GM18517 (cell line): ENCODE results near the gene FBXO8.

Experiments
- ATAC-seq: cut with Tn5 transposase; IDR thresholded peaks from one replicate; pipeline ENCODE4 v1.9.1; 2021; ENCODE audit warnings: mild to moderate bottlenecking, moderate library complexity; ENCODE audit not compliant: unreplicated experiment

FBXO8 gene

GRCh38 chr4:174252412-174252811 lies 31.1 kb downstream of the FBXO8 start:
- ATAC-seq: no peak

DNA sequence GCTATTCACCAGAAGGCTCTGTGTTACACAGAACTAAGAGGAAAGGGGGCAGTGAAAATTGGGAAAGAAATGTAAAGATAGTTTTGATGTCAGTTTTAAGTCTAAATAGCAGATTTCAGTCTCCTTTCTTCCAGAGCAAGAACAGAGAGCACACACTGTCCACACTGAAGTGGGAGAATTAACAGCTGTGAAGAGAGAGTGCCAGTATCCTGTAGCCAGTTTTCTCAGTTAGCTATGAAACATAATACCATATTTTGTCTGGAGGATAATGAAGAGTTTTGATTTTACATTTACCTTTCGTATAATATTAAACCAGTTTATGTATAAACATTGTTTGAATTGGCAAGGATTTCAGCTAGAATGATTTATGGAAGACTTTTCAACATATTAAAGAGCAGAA lies 35.1 kb downstream of the FBXO8 start:
- ATAC-seq: no peak

GRCh38 chr4:174245714-174246113 lies 37.8 kb downstream of the FBXO8 start:
- ATAC-seq: no peak

DNA sequence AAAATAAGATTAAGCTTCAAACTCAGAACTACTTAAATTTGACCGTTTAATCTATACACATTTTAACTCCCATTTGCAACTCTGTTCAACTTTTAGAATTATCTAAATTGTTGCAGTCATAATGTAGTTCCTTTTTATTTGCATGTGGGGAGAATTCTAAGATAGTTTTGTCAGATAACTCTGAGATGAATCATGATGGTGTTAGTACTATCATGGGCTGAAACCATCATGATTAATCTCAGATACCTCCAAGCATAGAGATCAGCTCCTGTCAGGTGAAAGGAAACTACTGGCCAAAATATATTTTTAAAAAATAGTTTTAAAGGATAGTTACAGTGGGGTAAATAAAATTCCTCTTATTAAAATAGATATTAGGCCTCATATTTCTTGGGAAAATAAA lies 39.0 kb downstream of the FBXO8 start:
- no peak for ATAC-seq

DNA sequence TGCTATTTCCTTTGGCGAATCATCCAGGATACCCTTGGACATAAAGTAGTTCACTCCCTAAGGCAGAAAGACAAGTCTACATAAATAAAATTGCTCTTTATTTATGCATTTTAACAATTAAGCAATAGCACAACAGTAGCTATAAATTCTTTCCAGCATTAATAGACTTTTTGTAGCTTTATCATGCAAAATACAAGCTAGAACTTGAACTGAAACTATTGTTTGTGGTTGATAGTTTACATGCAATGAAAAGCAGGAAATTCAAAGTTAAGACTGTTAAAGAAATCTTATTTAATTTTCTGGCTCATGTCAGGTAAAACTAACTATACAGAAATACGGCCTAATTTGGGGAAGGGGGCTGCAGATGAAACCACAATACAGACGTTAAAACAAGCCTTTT lies 42.3 kb downstream of the FBXO8 start:
- ATAC-seq: no peak

- ATAC-seq: no peak
Observed at GRCh38 chr4:174236359-174236758, 47.1 kb downstream of the FBXO8 start.

DNA sequence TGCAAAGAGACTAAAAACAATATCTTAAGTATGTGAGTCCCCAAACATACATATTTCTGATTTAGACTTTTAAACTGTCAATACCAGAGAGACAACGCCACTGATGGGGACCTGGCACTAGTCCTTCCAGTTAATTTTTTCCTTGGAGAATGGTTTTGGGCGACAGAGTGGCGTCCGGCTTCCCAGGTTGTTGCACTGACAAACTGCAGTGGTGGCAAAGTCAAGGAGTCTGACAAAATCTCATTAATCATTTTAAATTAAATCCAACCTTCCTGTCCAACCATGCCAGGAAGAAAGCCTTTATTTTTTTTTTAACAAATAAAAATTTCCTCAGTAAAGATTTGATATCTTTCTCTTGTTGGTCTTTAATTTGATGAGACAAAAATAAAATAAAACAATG lies 52.8 kb downstream of the FBXO8 start:
- ATAC-seq: no peak

GRCh38 chr4:174230148-174230547 lies 53.3 kb downstream of the FBXO8 start:
- ATAC-seq: no peak

- no peak for ATAC-seq
Observed at GRCh38 chr4:174228988-174229387, 54.5 kb downstream of the FBXO8 start.

GRCh38 chr4:174225349-174226049 lies 58.0 kb downstream of the FBXO8 start:
- no peak for ATAC-seq

GRCh38 chr4:174224550-174224949 lies 58.9 kb downstream of the FBXO8 start:
- ATAC-seq: no peak

DNA sequence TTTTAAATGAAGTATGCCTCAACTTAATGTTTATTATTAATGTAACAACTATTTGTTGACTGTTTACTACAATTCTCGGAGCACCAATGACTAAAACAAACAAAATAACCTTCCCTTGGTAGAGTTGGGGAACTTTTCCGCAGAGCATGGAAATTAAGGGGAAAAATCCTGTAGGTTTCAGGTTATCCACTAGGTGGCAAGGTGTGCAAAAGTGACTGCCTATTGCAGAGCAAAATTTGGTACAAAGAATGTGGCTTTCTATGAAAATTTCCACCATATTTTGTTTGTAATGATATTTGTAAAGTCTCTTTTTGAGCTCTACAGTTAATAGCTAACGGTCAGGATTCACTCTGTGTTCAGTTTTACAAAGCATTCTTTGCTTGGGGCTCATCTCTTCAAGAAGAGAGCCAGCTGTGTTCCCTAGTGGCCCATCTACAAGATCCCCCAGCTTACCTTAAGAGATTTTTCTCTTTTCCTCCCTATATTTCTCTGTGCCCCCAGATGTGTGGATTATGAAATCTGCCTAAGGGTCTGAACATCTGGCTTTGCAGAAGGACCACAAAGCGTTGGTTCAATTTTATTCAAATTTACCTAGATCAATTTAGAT lies 61.1 kb downstream of the FBXO8 start:
- ATAC-seq: peak; percentile 59

- no peak for ATAC-seq
Observed at GRCh38 chr4:174218127-174218790, 65.2 kb downstream of the FBXO8 start.

- ATAC-seq: no peak
Observed at GRCh38 chr4:174217273-174218126, 66.0 kb downstream of the FBXO8 start.

DNA sequence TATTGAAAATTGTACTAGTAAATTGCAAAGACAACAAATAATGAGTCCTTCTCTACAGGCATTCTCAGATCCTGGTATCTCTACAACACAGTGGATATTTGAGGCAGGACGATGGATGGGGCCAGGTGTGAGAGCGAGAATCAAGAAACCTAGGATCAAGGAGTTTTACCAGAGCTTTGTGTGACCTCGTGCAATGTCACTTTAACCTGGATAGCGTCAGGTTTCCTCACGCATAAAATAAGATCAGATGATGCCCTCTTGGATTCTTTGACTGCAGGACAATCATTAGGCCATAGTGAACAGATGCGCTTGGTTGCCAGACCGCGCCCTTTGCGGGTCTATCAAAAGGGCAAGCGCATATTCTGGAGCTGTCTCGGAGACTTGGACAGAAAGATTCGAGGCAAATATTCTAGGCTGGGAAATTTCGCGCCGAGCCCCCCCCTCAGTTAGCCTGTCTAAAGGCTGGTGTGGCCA lies 66.6 kb downstream of the FBXO8 start:
- ATAC-seq: no peak

DNA sequence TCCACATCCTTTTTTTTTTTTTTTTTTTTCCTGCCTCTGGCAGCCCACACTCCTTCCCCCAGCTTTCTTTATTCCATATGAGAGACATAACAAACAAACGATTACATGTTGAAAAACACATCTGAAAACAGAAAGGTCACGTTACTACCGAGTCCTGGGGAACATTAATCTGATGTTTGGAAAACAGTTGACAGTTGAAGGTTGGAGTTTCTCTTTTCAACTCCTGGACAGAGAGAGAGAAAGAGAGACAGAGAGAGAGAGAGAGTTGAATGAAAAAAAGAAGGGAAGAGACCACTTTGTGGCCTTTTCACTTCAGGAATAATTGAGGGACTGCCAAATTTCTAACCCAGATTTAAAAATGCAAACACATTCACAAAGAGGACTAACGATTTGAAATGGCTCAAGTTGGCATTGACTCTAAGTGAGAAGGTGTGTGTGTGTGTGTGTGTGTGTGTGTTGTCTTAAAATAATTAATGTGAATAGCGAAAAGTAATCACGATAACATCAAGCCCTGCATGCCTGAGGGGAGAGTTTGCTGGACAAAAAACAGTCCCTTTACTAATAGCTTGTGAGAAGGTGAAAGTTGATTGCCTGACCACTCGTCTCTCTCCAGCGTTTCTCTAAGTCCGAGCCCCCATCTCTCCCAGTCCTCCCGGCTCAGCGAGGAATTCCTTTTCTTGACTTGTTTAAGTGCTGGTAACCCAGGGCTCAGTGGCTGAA lies 67.3 kb downstream of the FBXO8 start:
- ATAC-seq: no peak

DNA sequence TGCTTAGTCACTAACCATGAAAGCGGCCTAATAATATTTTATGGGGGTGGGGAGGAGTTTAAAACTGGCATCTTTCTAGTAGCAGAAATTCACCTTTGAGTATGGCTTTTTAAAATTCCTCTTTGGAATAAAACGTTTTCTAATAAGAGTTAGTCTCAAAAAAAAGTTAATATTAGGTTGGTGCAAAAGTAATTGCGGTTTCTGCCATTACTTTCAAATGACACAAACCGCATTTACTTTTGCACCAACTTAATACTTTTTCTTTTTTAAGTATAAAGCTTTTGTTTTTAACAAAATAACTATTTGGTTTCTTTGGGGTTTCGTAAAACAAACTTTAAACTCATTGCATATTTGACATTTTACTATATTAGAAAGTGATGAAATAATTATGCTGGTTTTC lies 68.4 kb downstream of the FBXO8 start:
- no peak for ATAC-seq

DNA sequence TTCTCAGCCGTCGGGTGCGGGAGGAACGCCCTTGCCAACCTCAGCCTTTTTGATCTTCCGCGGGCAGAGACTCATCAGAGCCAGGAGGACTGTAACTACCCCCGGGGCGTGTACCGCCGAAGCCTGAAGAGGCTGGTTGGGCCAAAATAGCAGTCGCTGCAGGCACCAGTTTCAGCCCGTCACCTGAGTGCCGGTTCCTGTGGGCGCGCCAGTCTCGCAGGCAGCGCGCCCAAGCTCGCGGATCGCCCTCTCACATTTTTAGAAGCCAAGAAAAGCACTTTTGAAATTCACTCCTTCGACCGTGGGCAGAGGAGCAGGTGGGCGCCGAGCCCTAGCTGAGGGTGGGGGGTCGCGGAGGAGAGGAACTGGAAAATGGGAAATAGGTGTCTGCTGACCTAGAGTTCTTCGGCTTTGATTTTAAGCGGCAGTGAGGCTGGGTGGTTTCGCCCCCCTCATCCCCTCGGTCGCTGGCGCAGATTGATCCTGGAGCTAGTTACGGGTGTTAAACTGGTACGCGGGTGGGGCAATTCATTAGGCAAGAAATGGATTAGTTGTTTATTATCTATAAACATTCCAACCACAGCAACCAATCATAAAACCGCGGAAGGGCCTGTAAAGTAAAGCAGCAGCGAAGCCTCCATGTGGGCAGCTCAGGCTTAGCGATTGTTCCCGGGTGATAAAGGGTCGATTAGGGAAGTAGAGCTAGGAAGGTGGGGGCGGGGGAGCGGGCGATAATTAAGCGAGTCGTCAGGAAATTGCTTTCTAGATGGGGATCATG lies 69.2 kb downstream of the FBXO8 start:
- peak; percentile 56 for ATAC-seq

DNA sequence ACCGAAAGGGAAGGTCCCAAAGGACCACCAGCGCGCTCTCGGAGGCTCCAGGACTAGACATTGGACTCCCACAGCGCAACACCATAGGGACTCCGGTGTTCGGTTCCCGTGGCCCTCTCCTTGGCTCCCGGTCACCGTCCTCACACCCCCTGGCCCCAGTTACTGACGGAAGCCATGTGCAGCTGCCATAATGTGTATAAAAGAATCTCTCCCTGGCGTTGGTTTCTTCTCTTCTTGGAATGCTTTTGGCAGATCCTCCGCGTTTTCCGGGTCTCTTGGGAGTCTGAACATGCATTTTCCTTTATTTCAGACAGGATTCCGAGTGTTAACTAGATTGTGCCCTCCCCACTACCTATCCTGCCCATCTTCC lies 69.8 kb downstream of the FBXO8 start:
- peak; percentile 15 for ATAC-seq

DNA sequence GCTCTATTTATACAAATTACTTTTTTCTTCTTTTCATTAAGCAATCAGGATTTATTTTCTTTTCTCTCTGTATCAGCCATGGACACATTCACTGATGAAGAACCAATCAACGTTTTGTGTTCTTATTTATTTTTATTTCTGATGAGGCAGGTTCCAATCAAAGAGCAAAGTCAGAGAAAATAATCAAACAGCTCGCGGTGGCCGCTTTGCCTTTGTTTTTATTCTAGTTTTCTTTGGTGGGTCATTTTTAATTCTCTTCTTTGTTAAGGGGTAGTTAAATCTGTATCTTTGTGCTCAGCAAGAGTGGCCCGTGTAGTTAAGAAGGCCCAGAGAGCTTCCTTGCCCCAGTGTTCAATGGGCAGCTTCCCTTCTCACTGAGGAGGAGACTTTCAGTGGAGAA lies 71.4 kb downstream of the FBXO8 start:
- ATAC-seq: no peak
